A549 (cell line): ENCODE data around the gene TMEM135.

ENCODE experiments used
- CTCF ChIP-seq: fragments of >200 bp; sonication (Bioruptor Twin); formaldehyde crosslinking; IDR thresholded peaks from 3 replicates; pipeline ENCODE4 v1.5.1; 2016
- MAX ChIP-seq: IDR thresholded peaks from 2 replicates; pipeline ENCODE4 v1.6.1; 2012
- NFE2L2 ChIP-seq: fragments of 150-350 bp; conservative IDR thresholded peaks from 2 replicates; pipeline ENCODE4 v1.6.1; 2014; ENCODE audit warnings: low read length
- RARB ChIP-seq: fragments of 250-450 bp; sonication (Bioruptor Pico); IDR thresholded peaks from 2 replicates; pipeline ENCODE4 v1.8.0; 2021; ENCODE audit warnings: mild to moderate bottlenecking, moderate library complexity

DNA sequence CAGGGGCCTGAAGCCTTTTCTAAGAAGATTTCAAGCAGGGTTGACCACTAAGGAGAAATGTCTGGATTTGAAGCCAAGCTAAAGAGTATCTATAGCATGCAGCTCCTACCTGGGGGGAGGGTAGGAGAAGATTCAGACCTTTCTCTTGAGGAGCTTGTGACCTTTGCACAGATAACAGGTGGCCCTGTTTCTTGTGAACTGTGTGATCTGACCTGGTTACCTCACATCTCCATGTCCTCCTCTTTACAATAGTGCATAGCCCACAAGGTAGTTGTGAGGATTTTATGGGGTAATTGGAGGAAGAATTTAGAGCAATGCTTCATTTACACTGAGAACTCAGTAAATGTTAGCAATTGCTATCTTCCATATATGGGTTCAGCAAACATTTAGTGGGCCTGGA lies 310.1 kb downstream of the TMEM135 start:
- no peak for TF ChIP-seq CTCF
- TF ChIP-seq RARB (CRISPR knock-in tag): no peak
- no peak for TF ChIP-seq MAX
- no peak for TF ChIP-seq NFE2L2
